Prostate gland (tissue), 2 donors: ENCODE measurements around the gene ING3.

Experiments
- CTCF ChIP-seq, 4 experiments: fragments of 200-600 bp in 2 of 4; fragments of 450-650 bp in 2 of 4; sonication (generic) in 2 of 4; IDR thresholded peaks; 1 replicate in 3 of 4; 2 replicates in 1 of 4; pipeline ENCODE4 v1.5.1; 2016 to 2019; ENCODE audit warnings: antibody characterized with exemption in 4 of 4, mild to moderate bottlenecking in 2 of 4, moderate library complexity in 2 of 4
- POLR2A ChIP-seq: fragments of 450-650 bp; IDR thresholded peaks from one replicate; pipeline ENCODE4 v1.6.1; 2016; ENCODE audit warnings: antibody characterized with exemption, mild to moderate bottlenecking

DNA sequence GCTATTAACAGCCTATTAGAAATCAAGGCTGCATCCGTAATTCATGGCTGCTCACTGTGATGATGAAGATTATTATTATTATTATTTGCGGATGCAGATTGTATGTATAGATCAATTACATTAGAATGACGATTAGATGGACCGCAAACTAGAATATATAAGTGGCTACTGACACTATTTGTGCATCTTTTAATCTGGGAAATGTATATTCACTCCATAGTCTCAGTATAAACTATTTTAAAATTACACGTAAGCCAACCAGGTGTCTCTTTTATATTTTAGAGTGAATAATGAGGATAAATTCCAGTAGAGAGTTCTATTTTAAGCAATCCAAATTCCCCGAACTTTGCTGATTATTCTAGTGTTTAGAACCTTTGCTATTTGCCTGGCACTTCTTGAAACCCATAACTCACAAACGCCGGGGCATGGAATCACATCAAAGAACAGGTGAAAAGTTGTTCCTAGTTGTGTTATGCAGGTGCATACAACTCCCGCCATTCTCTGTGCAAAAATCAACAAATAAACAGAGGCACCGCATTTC is 509 bp upstream of the ING3 start:
- TF ChIP-seq CTCF (IDR thresholded peaks at IDR 0.05) (no peak), POLR2A (no peak)
